ENCODE results near the gene CLEC1A. TPM values are rescaled to one million over a fixed set of nuclear protein-coding genes. Genes with fewer than 3 reads are reported as not detected.

CLEC1A gene, protein sequence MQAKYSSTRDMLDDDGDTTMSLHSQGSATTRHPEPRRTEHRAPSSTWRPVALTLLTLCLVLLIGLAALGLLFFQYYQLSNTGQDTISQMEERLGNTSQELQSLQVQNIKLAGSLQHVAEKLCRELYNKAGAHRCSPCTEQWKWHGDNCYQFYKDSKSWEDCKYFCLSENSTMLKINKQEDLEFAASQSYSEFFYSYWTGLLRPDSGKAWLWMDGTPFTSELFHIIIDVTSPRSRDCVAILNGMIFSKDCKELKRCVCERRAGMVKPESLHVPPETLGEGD
- total RNA-seq (3.0 and 6.4 TPM in 2 replicates), polyA plus RNA-seq (3.6 and 4.2 TPM in 2 replicates)

DNA sequence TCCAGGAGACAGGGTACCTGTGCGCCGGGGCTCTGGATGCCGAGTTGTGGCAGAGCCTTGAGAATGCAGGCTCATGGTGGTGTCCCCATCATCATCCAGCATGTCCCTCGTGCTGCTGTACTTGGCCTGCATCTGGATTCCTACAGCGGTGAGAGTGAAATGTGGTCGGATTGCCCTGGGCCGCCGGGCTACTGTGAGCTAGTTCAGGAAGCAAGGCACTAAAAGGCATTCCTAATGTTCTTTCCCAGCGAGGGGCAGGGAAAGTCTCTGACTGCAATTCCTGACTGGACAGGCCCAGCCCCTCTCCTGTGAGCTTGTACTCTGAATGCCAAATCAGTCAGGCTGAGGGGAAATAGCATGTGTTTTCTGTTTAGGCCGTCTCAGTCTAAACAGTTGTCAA is at the start of gene CLEC1A:
Gene CLEC1A (minus strand): TSS at position 195 of the 400 bp plus-strand sequence. CDS start 63 bp downstream, at position 132.
- no peaks in the 10 kb centered on the region for H3K27me3 ChIP-seq
- peak within 1 kb of the TSS; percentile 65 for H3K27ac ChIP-seq
- no peaks in the 10 kb centered on the region for H3K36me3 ChIP-seq (replicated peaks; ENCODE audit: insufficient read depth, low read depth)
- peaks cover 24% of the 10 kb centered on the region for H3K4me1 ChIP-seq (ENCODE audit: insufficient read depth)
- H3K79me2 ChIP-seq = no peaks in the 10 kb centered on the region
- DNase-seq (ENCODE audit: low spot score) = peak; percentile 41
- WGBS (ENCODE audit: low lambda C conversion rate, missing lambda C conversion rate) = 50% methylated on average over 10 of the region's 10 CpGs
- no peaks in the 10 kb centered on the region for H3K9me3 ChIP-seq (ENCODE audit: low read depth)
- H4K20me1 ChIP-seq (ENCODE audit: insufficient read depth, poor library complexity, severe bottlenecking) = no peaks in the 10 kb centered on the region
- no peak within 1 kb of the TSS for H3K4me3 ChIP-seq
- peak within 1 kb of the TSS; percentile 35 for H3K4me2 ChIP-seq
- TF ChIP-seq EZH2 (IDR thresholded peaks at IDR 0.05; ENCODE audit: borderline replicate concordance) (no peak), EZH2phosphoT487 (IDR thresholded peaks at IDR 0.05; ENCODE audit: low read depth, severe bottlenecking, unreplicated experiment) (no peak)
- TF ChIP-seq, protein P1, sequence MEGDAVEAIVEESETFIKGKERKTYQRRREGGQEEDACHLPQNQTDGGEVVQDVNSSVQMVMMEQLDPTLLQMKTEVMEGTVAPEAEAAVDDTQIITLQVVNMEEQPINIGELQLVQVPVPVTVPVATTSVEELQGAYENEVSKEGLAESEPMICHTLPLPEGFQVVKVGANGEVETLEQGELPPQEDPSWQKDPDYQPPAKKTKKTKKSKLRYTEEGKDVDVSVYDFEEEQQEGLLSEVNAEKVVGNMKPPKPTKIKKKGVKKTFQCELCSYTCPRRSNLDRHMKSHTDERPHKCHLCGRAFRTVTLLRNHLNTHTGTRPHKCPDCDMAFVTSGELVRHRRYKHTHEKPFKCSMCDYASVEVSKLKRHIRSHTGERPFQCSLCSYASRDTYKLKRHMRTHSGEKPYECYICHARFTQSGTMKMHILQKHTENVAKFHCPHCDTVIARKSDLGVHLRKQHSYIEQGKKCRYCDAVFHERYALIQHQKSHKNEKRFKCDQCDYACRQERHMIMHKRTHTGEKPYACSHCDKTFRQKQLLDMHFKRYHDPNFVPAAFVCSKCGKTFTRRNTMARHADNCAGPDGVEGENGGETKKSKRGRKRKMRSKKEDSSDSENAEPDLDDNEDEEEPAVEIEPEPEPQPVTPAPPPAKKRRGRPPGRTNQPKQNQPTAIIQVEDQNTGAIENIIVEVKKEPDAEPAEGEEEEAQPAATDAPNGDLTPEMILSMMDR (IDR thresholded peaks at IDR 0.05; ENCODE audit: poor library complexity) = no peak
- H2AFZ ChIP-seq = no peak within 1 kb of the TSS
- H3K9me2 ChIP-seq (replicated peaks; ENCODE audit: insufficient read depth) = no peaks in the 10 kb centered on the region

DNA sequence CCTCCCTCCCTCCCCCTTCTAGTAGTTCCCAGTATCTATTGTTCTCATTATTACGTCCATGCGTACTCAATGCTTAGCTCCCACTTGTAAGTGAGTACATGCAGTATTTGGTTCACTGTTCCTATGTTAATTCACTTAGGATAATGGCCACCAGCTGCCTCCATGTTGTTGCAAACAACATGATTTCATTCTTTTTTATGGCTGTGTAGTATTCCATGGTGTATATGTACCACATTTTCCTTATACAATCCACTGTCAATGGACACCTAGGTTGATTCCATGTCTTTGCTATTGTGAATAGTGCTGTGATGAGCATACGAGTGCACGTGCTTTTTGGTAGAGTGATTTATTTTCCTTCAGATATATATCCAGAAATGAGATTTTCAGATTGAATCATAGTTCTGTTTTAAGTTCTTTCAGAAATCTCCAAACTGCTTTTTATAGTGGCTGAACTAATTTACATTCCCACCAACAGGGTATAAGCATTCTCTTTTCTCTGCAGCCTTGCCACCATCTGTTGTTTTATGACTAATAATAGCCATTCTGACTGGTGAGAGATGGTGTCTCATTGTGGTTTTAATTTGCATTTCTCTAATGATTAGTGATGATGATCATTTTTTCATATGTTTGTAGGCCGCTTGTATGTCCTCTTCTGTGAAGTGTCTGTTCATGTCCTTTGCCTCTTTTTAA is 49.1 kb upstream of the CLEC1A start:
- TF ChIP-seq EZH2phosphoT487 (IDR thresholded peaks at IDR 0.05; ENCODE audit: low read depth, severe bottlenecking, unreplicated experiment) = no peak
- TF ChIP-seq, protein P1 (IDR thresholded peaks at IDR 0.05; ENCODE audit: poor library complexity) = no peak

DNA sequence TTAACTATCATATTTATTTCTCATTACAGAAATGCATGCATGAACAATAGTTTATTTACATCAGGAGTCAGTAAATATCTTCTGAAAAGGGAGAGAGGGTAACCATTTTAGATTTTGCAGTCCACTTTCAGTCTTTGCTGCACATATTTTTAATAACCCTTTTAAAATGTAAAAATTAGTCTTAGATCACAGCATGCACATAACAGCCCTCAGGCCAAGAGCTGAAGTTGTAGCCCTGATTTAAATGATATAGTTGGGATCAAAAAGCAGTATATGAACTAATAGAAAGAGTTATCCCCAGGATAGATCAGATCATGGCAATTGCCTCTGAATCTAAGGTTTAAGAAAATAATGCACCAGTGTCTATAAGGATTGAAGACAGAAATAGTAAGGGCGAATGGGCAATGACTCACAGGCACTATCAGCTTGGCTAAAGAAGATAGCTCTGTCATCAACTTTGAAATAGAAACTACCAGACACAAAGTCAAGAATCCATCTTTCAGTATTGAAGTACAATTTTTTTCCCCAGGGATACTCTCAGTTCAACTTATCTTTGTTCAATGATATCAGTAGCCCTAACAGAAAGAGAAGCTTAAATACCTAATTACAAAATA is 44.3 kb upstream of the CLEC1A start:
- WGBS (ENCODE audit: low lambda C conversion rate, missing lambda C conversion rate) = 0% methylated on average over 1 of the region's 1 CpG
- TF ChIP-seq, protein P1 (IDR thresholded peaks at IDR 0.05; ENCODE audit: poor library complexity) = no peak
- TF ChIP-seq EZH2 (IDR thresholded peaks at IDR 0.05; ENCODE audit: borderline replicate concordance) (no peak), EZH2phosphoT487 (IDR thresholded peaks at IDR 0.05; ENCODE audit: low read depth, severe bottlenecking, unreplicated experiment) (no peak)

More for the DNA sequence above, 49.1 kb upstream of the CLEC1A start:
- Histone ChIP-seq H2AFZ (no peak overlapping the region), H3K79me2 (no peaks in the 10 kb centered on the region), H3K9me3 (ENCODE audit: low read depth) (no peaks in the 10 kb centered on the region), H3K4me1 (ENCODE audit: insufficient read depth) (no peaks in the 10 kb centered on the region), H3K36me3 (replicated peaks; ENCODE audit: insufficient read depth, low read depth) (no peaks in the 10 kb centered on the region), H3K9me2 (replicated peaks; ENCODE audit: insufficient read depth) (no peaks in the 10 kb centered on the region), H3K4me3 (no peak overlapping the region), H3K27ac (no peak overlapping the region), H3K4me2 (no peak overlapping the region), H4K20me1 (ENCODE audit: insufficient read depth, poor library complexity, severe bottlenecking) (no peaks in the 10 kb centered on the region), H3K27me3 (no peaks in the 10 kb centered on the region)
- no peak for DNase-seq (ENCODE audit: low spot score)
- WGBS (ENCODE audit: low lambda C conversion rate, missing lambda C conversion rate) = 88% methylated on average over 5 of the region's 5 CpGs

More for the DNA sequence above, 44.3 kb upstream of the CLEC1A start:
- H3K27me3 ChIP-seq = no peaks in the 10 kb centered on the region
- no peaks in the 10 kb centered on the region for H3K4me1 ChIP-seq (ENCODE audit: insufficient read depth)
- no peaks in the 10 kb centered on the region for H3K9me3 ChIP-seq (ENCODE audit: low read depth)
- H3K9me2 ChIP-seq (replicated peaks; ENCODE audit: insufficient read depth) = no peaks in the 10 kb centered on the region
- no peak overlapping the region for H3K4me3 ChIP-seq
- no peak overlapping the region for H2AFZ ChIP-seq
- no peaks in the 10 kb centered on the region for H3K36me3 ChIP-seq (replicated peaks; ENCODE audit: insufficient read depth, low read depth)
- no peak overlapping the region for H3K4me2 ChIP-seq
- no peaks in the 10 kb centered on the region for H4K20me1 ChIP-seq (ENCODE audit: insufficient read depth, poor library complexity, severe bottlenecking)
- DNase-seq (ENCODE audit: low spot score) = no peak
- H3K79me2 ChIP-seq = no peaks in the 10 kb centered on the region
- no peak overlapping the region for H3K27ac ChIP-seq
